ENCODE results near the gene TLE6.
"Not testable (repeated sequence)": the region's sequence is repeated elsewhere in the genome, so short reads cannot be mapped to it uniquely, and the experiment has no call there.

Gene TLE6

DNA sequence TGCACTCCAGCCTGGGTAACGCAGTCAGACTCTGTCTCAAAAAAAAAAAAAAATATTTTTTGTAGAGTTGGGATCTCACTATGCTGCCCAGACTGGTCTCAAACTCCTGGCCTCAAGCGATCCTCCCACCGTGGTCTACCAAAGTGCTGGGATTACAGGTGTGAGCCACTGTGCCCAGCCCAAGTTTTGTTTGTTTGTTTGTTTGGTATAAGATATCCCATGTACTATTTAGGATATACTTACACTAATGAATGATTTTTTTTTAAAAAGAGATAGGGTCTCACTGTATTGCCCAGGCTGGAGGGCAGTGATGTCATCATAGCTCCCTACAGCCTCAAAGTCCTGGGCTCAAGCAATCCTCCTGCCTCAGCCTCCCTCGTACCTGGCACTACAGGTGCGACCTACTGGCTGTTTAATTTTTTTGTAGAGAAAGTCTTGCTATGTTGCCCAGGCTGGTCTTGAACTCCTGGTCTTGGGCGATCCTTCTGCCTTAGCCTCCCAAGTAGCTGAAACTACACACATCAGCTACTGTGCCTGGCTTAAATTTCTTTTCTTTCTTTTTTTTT lies 24.0 kb downstream of the TLE6 start:
- no peaks in the 10 kb centered on the region for H3K36me3 ChIP-seq (replicated peaks)
- no peaks in the 10 kb centered on the region for H3K4me1 ChIP-seq
- H3K27me3 ChIP-seq (ENCODE audit: low read depth): no peaks in the 10 kb centered on the region
- in situ Hi-C loops (cut with MboI; ENCODE audit: low sequenced_read_pairs): no loop called here
- no peak overlapping the region for H3K4me3 ChIP-seq
- no peak for DNase-seq (ENCODE audit: low spot score in 2 of 2)
- H3K9me3 ChIP-seq: no peaks in the 10 kb centered on the region

DNA sequence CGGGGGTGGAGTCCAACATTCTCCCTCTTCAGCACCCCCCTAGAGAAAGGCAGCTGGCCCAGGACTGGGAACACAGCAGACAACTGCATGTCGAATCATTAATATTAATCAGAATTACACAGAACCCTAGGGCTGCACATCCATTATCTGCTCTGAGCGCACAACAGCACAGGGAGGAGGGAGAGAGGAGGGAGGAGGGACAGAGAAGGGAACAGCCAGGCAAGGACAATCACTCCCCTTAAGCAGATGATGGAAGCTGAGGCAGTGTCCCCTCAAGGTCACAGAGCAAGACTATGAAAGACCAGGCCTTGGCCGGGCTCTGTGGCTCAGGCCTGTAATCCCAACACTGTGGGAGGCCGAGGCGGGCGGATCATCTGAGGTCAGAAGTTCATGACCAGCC lies 25.7 kb downstream of the TLE6 start:
- no peaks in the 10 kb centered on the region for H3K4me1 ChIP-seq

DNA sequence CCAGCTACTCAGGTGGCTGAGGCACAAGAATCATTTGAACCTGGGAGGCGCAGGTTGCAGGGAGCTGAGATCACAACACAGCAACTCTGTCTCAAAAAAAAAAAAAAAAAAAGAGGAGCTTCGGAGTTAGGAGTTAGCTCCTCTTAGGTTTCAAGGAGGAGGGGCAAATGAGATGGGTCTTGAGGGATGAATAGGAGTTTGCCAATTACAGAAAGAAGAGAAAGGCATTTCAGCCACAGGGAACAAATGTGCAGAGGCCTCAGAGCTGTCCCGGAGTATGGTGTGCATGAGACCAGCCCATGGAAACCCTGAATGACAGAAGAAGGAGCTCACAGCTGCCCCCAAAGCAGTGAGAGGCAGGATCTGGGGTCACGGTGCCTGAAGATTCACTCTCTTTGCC lies 27.2 kb downstream of the TLE6 start:
- in situ Hi-C loops (cut with MboI; ENCODE audit: low sequenced_read_pairs): no loop called here
- H3K36me3 ChIP-seq (replicated peaks): no peaks in the 10 kb centered on the region
- H3K9me3 ChIP-seq: no peaks in the 10 kb centered on the region
- no peaks in the 10 kb centered on the region for H3K27me3 ChIP-seq (ENCODE audit: low read depth)
- DNase-seq (ENCODE audit: low spot score in 2 of 2): no peak
- H3K4me3 ChIP-seq: no peak overlapping the region
- H3K4me1 ChIP-seq: no peaks in the 10 kb centered on the region

More for the DNA sequence above, 25.7 kb downstream of the TLE6 start:
- no peak overlapping the region for H3K4me3 ChIP-seq
- peak in 1 of 2 experiments; percentile 42 for DNase-seq (ENCODE audit: low spot score in 2 of 2)
- H3K9me3 ChIP-seq: no peaks in the 10 kb centered on the region
- in situ Hi-C loops (cut with MboI; ENCODE audit: low sequenced_read_pairs): no loop called here
- no peaks in the 10 kb centered on the region for H3K36me3 ChIP-seq (replicated peaks)
- H3K27me3 ChIP-seq (ENCODE audit: low read depth): no peaks in the 10 kb centered on the region

DNA sequence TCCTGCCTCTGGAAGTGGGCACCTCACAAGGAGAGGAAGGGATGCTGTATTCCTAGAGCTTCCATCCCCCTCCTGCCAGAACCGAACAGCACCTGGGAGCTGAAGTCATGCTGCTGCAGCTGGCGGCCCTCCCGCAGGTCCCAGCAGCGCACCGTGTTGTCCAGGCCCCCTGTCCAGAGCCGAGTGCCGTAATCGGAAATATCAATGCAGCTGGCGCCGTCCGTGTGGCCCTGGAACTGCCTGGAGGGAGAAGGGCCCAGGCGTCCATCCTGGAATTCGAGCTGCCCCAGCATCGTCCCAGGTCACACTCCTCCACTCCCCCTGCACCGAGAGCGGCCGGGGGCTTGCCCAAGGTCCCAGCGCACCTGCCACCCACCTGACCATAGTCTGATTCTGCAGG lies 28.0 kb downstream of the TLE6 start:
- Histone ChIP-seq H3K36me3 (replicated peaks) (no peaks in the 10 kb centered on the region), H3K4me1 (no peaks in the 10 kb centered on the region), H3K27me3 (ENCODE audit: low read depth) (no peaks in the 10 kb centered on the region), H3K9me3 (no peaks in the 10 kb centered on the region), H3K4me3 (no peak overlapping the region)
- in situ Hi-C loops (cut with MboI; ENCODE audit: low sequenced_read_pairs): no loop called here
- no peak for DNase-seq (ENCODE audit: low spot score in 2 of 2)

DNA sequence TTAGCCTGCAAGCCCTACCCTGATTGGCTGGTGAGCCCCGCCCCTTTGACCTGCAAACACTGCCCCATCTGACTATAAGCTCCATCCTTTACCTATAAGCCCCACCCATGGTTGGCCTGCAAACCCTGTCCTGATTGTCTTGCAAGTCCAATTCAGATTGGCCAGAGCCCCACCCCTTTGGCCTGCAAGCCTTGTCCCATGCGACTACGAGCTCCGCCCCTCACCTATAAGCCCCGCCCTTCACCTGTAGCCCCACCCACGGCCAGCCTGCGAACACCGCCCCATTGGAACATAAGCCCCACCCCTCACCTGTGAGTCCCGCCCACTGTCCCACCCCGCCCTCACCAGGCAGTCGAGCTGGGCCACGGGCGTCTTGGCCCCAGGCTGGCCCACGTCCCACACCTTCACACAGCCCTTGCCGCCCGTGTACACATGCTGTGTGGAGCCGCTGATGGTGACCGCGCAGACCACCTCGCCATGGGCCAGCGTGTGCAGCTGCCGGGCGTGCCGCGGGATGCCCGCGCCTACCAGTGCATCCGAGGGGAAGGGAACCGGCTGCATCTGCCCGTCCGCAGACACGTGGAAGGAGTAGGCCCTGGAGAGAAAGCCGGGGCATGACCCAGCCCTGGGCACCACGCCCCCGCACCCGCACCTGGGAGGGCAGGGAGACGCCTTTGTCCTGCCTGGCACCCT lies 28.9 kb downstream of the TLE6 start:
- H3K36me3 ChIP-seq (replicated peaks): no peaks in the 10 kb centered on the region
- H3K4me1 ChIP-seq: no peaks in the 10 kb centered on the region
- H3K27me3 ChIP-seq (ENCODE audit: low read depth): no peaks in the 10 kb centered on the region
- peak in 1 of 2 experiments; percentile 62 for DNase-seq (ENCODE audit: low spot score in 2 of 2)
- in situ Hi-C loops (cut with MboI; ENCODE audit: low sequenced_read_pairs): no loop called here
- no peak overlapping the region for H3K4me3 ChIP-seq
- no peaks in the 10 kb centered on the region for H3K9me3 ChIP-seq

DNA sequence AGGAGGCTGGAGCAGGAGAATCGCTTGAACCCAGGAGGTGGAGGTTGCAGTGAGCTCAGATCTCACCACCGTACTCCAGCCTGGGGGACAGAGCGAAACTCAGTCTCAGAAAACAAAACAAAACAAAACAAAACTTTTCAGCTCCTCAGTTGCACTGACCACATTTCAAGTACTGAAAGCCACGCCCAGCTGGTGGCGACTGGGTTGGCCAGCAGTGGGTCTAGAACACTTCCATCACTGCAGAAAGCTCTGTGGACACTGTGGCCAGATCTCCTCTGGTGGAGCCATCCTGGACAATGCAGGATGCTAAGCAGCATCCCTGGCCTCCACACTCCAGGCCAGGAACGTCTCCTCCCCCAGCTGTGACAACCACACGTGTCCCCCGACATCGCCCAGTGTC lies 30.6 kb downstream of the TLE6 start:
- no peak for DNase-seq (ENCODE audit: low spot score in 2 of 2)
- Histone ChIP-seq H3K4me1 (no peaks in the 10 kb centered on the region), H3K4me3 (no peak overlapping the region), H3K9me3 (no peaks in the 10 kb centered on the region), H3K27me3 (ENCODE audit: low read depth) (no peaks in the 10 kb centered on the region), H3K36me3 (replicated peaks) (no peaks in the 10 kb centered on the region)
- in situ Hi-C loops (cut with MboI; ENCODE audit: low sequenced_read_pairs): no loop called here

DNA sequence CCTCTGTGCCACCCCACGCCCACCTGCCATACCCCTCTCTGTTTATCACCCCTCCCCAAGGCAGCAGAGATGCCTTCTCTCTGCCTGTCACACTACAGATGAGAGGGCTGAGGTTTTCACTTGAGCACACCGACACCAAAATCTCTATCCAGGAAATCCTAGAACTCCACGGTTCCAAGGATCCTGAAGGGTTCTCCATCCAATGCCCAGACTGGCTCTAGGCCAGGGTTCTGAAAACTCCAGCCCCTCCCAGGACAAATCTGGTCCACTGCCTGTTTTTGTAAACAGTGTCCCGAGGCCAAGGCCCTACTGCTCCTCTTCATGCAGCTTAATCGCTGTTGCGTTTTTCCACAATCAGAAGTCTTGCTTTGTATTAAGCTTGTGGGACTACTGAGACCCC lies 31.6 kb downstream of the TLE6 start:
- no peak for DNase-seq (ENCODE audit: low spot score in 2 of 2)
- in situ Hi-C loops (cut with MboI; ENCODE audit: low sequenced_read_pairs): no loop called here
- Histone ChIP-seq H3K4me3 (no peak overlapping the region), H3K36me3 (replicated peaks) (no peaks in the 10 kb centered on the region), H3K27me3 (ENCODE audit: low read depth) (no peaks in the 10 kb centered on the region), H3K4me1 (no peaks in the 10 kb centered on the region), H3K9me3 (no peaks in the 10 kb centered on the region)

DNA sequence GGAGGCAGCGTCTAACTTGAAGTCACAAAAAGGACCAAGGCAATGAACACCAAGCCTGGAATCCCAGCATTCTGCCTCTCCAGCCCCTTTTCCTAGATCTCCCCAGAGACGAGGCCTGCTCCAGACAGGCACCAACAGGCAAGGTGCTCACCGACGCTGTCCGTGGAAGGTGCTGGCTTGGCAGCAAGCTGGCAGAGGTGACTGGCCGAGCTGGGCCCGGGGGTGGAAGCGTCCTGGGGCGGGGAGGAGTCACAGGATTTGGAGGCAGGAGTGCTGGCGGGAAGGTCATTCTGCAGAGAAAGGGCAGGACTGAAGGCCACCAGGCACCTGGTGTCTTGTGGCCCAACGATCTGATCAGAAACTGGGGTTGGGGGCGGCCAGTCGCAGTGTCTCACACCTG lies 33.5 kb downstream of the TLE6 start:
- in situ Hi-C loops (cut with MboI; ENCODE audit: low sequenced_read_pairs): no loop called here
- Histone ChIP-seq H3K27me3 (ENCODE audit: low read depth) (no peaks in the 10 kb centered on the region), H3K9me3 (no peaks in the 10 kb centered on the region), H3K36me3 (replicated peaks) (no peaks in the 10 kb centered on the region), H3K4me3 (no peak overlapping the region), H3K4me1 (no peaks in the 10 kb centered on the region)
- DNase-seq (ENCODE audit: low spot score in 2 of 2): no peak

DNA sequence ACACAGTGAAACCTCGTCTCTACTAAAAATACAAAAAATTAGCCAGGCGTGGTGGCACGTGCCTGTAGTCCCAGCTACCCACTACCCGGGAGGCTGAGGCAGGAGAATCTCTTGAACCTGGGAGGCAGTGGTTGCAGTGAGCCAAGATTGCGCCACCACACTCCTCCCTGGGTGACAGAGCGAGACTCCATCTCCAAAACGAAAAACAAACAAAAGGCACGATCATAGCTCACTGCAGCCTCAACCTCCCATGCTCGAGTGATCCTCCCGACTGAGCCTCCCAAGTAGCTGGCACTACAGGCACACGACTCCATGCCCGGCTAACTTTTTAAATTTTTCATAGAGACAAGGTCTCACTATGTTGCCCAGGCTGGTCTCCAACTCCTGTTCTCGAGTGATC lies 34.7 kb downstream of the TLE6 start:
- H3K4me3 ChIP-seq; H3K27me3 ChIP-seq (ENCODE audit: low read depth); in situ Hi-C loops (cut with MboI; ENCODE audit: low sequenced_read_pairs); H3K4me1 ChIP-seq; DNase-seq (ENCODE audit: low spot score in 2 of 2); H3K9me3 ChIP-seq; H3K36me3 ChIP-seq (replicated peaks): not testable (repeated sequence)

DNA sequence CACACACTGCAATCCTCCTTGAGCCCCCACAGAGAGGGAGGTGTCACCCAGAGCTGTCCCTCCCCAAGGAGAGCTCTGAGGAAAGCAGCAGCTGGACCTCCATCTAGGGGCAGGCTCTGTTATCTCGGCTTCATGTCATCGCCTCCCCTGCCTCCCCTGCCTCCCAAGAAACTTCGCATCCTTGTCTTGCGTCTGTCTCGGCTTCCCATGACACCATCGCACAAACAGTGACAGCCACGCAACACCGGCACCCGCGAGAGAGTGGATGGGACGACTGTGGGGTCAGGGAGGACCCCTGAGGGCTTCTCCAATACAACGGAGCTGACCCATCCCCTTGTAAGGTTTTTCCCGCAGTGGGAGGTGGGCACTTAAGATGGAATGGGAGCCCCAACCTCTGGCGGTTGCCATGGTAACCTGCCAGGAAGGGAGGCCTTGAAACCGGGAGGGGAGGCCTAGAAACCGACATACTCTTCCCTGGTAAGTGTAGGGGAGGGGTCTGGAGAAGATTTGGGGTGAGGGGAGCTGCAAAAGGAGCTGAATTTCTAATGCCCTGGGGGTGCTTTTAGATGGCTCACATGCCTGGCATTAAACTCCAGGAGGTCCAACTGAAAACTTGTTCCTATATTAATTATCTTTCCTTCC lies 35.4 kb downstream of the TLE6 start:
- in situ Hi-C loops (cut with MboI; ENCODE audit: low sequenced_read_pairs): no loop called here
- DNase-seq (ENCODE audit: low spot score in 2 of 2): no peak
- Histone ChIP-seq H3K9me3 (no peaks in the 10 kb centered on the region), H3K27me3 (ENCODE audit: low read depth) (no peaks in the 10 kb centered on the region), H3K4me3 (no peak overlapping the region), H3K36me3 (replicated peaks) (no peaks in the 10 kb centered on the region), H3K4me1 (no peaks in the 10 kb centered on the region)

DNA sequence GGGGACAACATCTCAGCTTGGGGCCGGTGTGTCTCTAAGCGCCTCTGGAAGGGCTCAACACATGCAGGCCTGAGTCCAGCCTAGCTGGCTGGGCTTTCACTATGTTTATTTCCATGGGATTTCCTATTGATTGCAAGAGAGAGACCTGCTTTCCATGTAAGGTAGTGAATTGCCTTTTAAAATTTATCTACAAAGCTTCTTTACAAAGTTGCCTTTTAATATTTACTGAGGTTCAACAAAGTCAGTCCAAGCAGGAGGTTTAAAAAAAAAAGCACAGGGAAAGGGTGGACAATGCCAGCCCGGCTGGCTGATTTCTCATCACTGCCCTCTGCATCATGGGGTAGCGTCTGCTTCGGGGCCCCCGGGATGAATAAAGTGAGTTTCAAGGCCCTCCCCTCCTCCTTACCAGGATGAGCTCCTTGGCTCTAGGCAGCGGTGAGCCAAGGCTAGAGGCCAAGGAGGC lies 35.9 kb downstream of the TLE6 start:
- DNase-seq (ENCODE audit: low spot score in 2 of 2): no peak
- Histone ChIP-seq H3K9me3 (no peaks in the 10 kb centered on the region), H3K36me3 (replicated peaks) (no peaks in the 10 kb centered on the region), H3K4me3 (no peak overlapping the region), H3K27me3 (ENCODE audit: low read depth) (no peaks in the 10 kb centered on the region), H3K4me1 (no peaks in the 10 kb centered on the region)
- in situ Hi-C loops (cut with MboI; ENCODE audit: low sequenced_read_pairs): no loop called here

DNA sequence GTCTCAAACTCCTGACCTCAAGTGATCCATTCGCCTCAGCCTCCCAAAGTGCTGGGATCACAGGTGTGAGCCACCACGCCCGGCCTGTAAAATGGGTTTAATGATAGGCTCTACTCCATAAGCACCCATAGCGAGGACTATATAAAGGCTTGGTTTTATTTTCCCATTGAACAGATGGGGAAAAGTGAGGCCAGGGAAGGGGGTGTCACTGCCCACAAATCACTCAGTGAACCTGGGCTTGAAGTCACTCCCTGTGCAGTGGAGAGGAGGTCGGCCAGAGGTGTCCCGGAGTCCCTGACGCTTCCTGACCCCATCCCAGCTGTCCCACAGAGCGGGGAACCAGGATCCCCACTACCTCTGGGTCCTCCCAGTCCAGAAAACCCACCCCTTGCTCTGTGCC lies 36.8 kb downstream of the TLE6 start:
- in situ Hi-C loops (cut with MboI; ENCODE audit: low sequenced_read_pairs): no loop called here
- no peak overlapping the region for H3K4me3 ChIP-seq
- no peaks in the 10 kb centered on the region for H3K36me3 ChIP-seq (replicated peaks)
- H3K27me3 ChIP-seq (ENCODE audit: low read depth): no peaks in the 10 kb centered on the region
- H3K9me3 ChIP-seq: no peaks in the 10 kb centered on the region
- DNase-seq (ENCODE audit: low spot score in 2 of 2): no peak
- H3K4me1 ChIP-seq: no peaks in the 10 kb centered on the region

DNA sequence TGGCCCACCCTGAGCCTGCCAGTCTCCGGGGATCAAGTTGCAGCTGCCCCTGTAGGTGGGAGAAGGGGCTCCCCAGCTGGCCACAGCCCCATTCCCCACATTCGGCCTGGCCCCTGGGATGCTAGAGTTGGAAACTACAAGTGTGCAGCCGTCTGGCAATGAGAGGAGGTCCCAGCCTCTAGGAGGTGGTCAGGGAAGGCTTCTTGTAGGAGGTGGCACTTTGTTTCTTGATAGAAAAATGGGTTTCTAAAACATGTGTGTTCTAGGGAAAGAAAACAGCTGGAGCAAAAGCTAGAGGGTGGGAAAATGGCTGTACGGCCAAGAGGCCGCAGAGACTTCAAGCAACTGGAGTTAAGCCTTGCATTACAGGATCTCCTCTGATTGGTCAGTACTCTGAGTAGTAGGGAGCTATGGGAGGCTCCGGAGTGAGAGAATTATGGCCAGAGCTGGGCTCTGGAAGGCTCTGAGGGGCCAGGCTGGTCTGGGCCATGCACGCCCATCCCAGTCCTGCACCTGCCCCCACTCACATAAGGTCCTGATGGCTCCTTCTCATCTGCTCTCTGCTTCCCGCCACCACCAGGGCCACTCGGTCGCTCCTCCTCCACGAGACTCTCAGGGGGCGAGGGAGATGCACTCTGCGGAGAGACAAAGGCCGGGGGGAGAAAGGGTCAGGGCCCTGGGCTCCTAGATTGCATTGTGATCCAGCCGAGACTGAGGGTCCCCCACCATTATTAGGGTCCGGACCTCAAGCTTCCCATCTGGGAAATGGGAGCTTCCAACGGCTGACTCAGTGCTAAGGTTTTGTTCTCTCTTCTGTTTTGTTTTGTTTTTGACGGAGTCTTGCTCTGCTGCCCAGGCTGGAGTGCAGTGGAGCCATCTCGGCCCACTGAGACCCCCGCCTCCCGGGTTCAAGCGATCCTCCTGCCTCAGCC lies 38.0 kb downstream of the TLE6 start:
- Histone ChIP-seq H3K36me3 (replicated peaks) (no peaks in the 10 kb centered on the region), H3K9me3 (no peaks in the 10 kb centered on the region), H3K27me3 (ENCODE audit: low read depth) (no peaks in the 10 kb centered on the region), H3K4me3 (no peak overlapping the region), H3K4me1 (no peaks in the 10 kb centered on the region)
- in situ Hi-C loops (cut with MboI; ENCODE audit: low sequenced_read_pairs): no loop called here
- DNase-seq (ENCODE audit: low spot score in 2 of 2): no peak

DNA sequence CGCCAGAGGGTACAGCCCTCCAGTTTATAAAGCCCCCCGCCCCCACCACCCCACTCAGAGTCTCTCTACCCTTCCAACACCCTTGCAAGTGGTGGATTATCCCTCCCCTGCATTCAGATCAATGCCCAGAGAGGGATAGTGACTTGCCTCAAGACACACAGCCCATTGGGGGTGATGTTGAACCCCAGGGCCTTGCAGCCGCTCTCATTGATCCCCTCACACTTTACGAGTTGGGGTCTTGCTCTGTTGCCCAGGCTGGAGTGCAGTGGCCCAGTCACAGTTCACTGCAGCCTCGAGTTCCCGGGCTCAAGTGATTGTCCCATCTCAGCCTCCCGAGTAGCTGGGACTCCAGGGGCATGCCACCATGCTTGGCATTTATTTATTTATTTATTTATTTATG lies 40.6 kb downstream of the TLE6 start:
- Histone ChIP-seq H3K4me3 (no peak overlapping the region), H3K27me3 (ENCODE audit: low read depth) (no peaks in the 10 kb centered on the region), H3K9me3 (no peaks in the 10 kb centered on the region), H3K4me1 (no peaks in the 10 kb centered on the region), H3K36me3 (replicated peaks) (no peaks in the 10 kb centered on the region)
- in situ Hi-C loops (cut with MboI; ENCODE audit: low sequenced_read_pairs): no loop called here
- DNase-seq (ENCODE audit: low spot score in 2 of 2): no peak

Measured in HAP-1 (cell line).